Skeletal muscle satellite cell (primary cell): ENCODE data around the gene HABP4.

Source experiments
- H3K27me3 ChIP-seq: 2 replicates; pipeline ENCODE4 v1.7.0; 2013; ENCODE audit warnings: low read length; ENCODE audit not compliant: control insufficient read depth, insufficient read depth
- H3K36me3 ChIP-seq: 2 replicates; pipeline ENCODE4 v1.7.0; 2013; ENCODE audit warnings: mild to moderate bottlenecking, control low read depth, low read length; ENCODE audit not compliant: insufficient read depth
- H3K4me1 ChIP-seq: 2 replicates; pipeline ENCODE4 v1.7.0; 2013; ENCODE audit warnings: low read length; ENCODE audit not compliant: control insufficient read depth, insufficient read depth
- H3K4me2 ChIP-seq: 2 replicates; pipeline ENCODE4 v1.7.0; 2013; ENCODE audit warnings: mild to moderate bottlenecking, low read length
- H3K4me3 ChIP-seq: 2 replicates; pipeline ENCODE4 v1.7.0; 2013; ENCODE audit warnings: low read length
- H3K9ac ChIP-seq: 2 replicates; pipeline ENCODE4 v1.7.0; 2013; ENCODE audit warnings: mild to moderate bottlenecking, low read depth, low read length, moderate library complexity
- H3K9me3 ChIP-seq: replicated peaks from 2 replicates; pipeline ENCODE4 v1.7.0; 2013; ENCODE audit warnings: mild to moderate bottlenecking, control low read depth, low read length

Gene HABP4

GRCh38 chr9:96459268-96460007, 9.5 kb downstream of the HABP4 start:
- H3K4me2 ChIP-seq = no peak overlapping the region
- no peaks in the 10 kb centered on the region for H3K9me3 ChIP-seq
- no peak overlapping the region for H3K9ac ChIP-seq
- H3K27me3 ChIP-seq = no peaks in the 10 kb centered on the region
- H3K4me1 ChIP-seq = no peaks in the 10 kb centered on the region
- H3K36me3 ChIP-seq = peaks cover 6% of the 10 kb centered on the region
- no peak overlapping the region for H3K4me3 ChIP-seq

GRCh38 chr9:96460470-96460869, 10.5 kb downstream of the HABP4 start:
- Histone ChIP-seq H3K4me1 (no peaks in the 10 kb centered on the region), H3K27me3 (no peaks in the 10 kb centered on the region), H3K9me3 (no peaks in the 10 kb centered on the region), H3K9ac (no peak overlapping the region), H3K4me3 (no peak overlapping the region), H3K4me2 (no peak overlapping the region), H3K36me3 (peaks cover 6% of the 10 kb centered on the region)

- no peak overlapping the region for H3K4me2 ChIP-seq
- peaks cover 6% of the 10 kb centered on the region for H3K36me3 ChIP-seq
- no peaks in the 10 kb centered on the region for H3K4me1 ChIP-seq
- H3K9ac ChIP-seq = no peak overlapping the region
- H3K27me3 ChIP-seq = no peaks in the 10 kb centered on the region
- no peaks in the 10 kb centered on the region for H3K9me3 ChIP-seq
- H3K4me3 ChIP-seq = no peak overlapping the region
Observed at GRCh38 chr9:96460882-96461281, 10.9 kb downstream of the HABP4 start.

GRCh38 chr9:96461336-96461735, 11.4 kb downstream of the HABP4 start:
- no peak overlapping the region for H3K4me3 ChIP-seq
- no peaks in the 10 kb centered on the region for H3K27me3 ChIP-seq
- no peak overlapping the region for H3K4me2 ChIP-seq
- peaks cover 6% of the 10 kb centered on the region for H3K36me3 ChIP-seq
- no peaks in the 10 kb centered on the region for H3K4me1 ChIP-seq
- no peak overlapping the region for H3K9ac ChIP-seq
- no peaks in the 10 kb centered on the region for H3K9me3 ChIP-seq

- H3K4me1 ChIP-seq = no peaks in the 10 kb centered on the region
Observed at GRCh38 chr9:96462541-96462940, 12.6 kb downstream of the HABP4 start.

GRCh38 chr9:96464426-96464825, 14.5 kb downstream of the HABP4 start:
- no peaks in the 10 kb centered on the region for H3K27me3 ChIP-seq

More at GRCh38 chr9:96462541-96462940, 12.6 kb downstream of the HABP4 start:
- Histone ChIP-seq H3K27me3 (no peaks in the 10 kb centered on the region), H3K4me3 (no peak overlapping the region), H3K9me3 (no peaks in the 10 kb centered on the region), H3K4me2 (no peak overlapping the region), H3K36me3 (peaks cover 6% of the 10 kb centered on the region), H3K9ac (no peak overlapping the region)

GRCh38 chr9:96467784-96468183, 17.8 kb downstream of the HABP4 start:
- Histone ChIP-seq H3K9ac (no peak overlapping the region), H3K4me1 (no peaks in the 10 kb centered on the region), H3K4me3 (no peak overlapping the region), H3K4me2 (no peak overlapping the region), H3K36me3 (peaks cover 12% of the 10 kb centered on the region), H3K9me3 (no peaks in the 10 kb centered on the region), H3K27me3 (no peaks in the 10 kb centered on the region)

More at GRCh38 chr9:96464426-96464825, 14.5 kb downstream of the HABP4 start:
- H3K36me3 ChIP-seq = peaks cover 3% of the 10 kb centered on the region
- no peak overlapping the region for H3K9ac ChIP-seq
- H3K4me1 ChIP-seq = no peaks in the 10 kb centered on the region
- no peaks in the 10 kb centered on the region for H3K9me3 ChIP-seq
- H3K4me3 ChIP-seq = no peak overlapping the region
- no peak overlapping the region for H3K4me2 ChIP-seq

- peaks cover 30% of the 10 kb centered on the region for H3K36me3 ChIP-seq
- H3K4me1 ChIP-seq = peaks cover 9% of the 10 kb centered on the region
Observed at GRCh38 chr9:96476013-96476412, 26.0 kb downstream of the HABP4 start.

GRCh38 chr9:96476591-96476990, 26.6 kb downstream of the HABP4 start:
- Histone ChIP-seq H3K36me3 (peaks cover 30% of the 10 kb centered on the region), H3K4me2 (no peak overlapping the region), H3K4me3 (no peak overlapping the region), H3K27me3 (no peaks in the 10 kb centered on the region), H3K9ac (no peak overlapping the region), H3K4me1 (peaks cover 9% of the 10 kb centered on the region), H3K9me3 (no peaks in the 10 kb centered on the region)

More at GRCh38 chr9:96476013-96476412, 26.0 kb downstream of the HABP4 start:
- Histone ChIP-seq H3K27me3 (no peaks in the 10 kb centered on the region), H3K4me3 (no peak overlapping the region), H3K9me3 (no peaks in the 10 kb centered on the region), H3K4me2 (no peak overlapping the region), H3K9ac (no peak overlapping the region)

GRCh38 chr9:96478829-96479371, 28.9 kb downstream of the HABP4 start:
- H3K27me3 ChIP-seq = no peaks in the 10 kb centered on the region
- H3K4me3 ChIP-seq = no peak overlapping the region
- H3K9me3 ChIP-seq = no peaks in the 10 kb centered on the region
- H3K4me2 ChIP-seq = no peak overlapping the region
- H3K36me3 ChIP-seq = peaks cover 22% of the 10 kb centered on the region
- no peak overlapping the region for H3K9ac ChIP-seq
- H3K4me1 ChIP-seq = peaks cover 9% of the 10 kb centered on the region

GRCh38 chr9:96480736-96481135, 30.8 kb downstream of the HABP4 start:
- H3K9ac ChIP-seq = no peak overlapping the region
- H3K4me2 ChIP-seq = no peak overlapping the region
- peaks cover 9% of the 10 kb centered on the region for H3K4me1 ChIP-seq
- no peaks in the 10 kb centered on the region for H3K9me3 ChIP-seq
- no peaks in the 10 kb centered on the region for H3K27me3 ChIP-seq
- H3K36me3 ChIP-seq = peaks cover 15% of the 10 kb centered on the region
- no peak overlapping the region for H3K4me3 ChIP-seq

- Histone ChIP-seq H3K4me1 (peaks cover 16% of the 10 kb centered on the region), H3K9ac (no peak overlapping the region), H3K4me2 (no peak overlapping the region), H3K36me3 (peaks cover 11% of the 10 kb centered on the region), H3K4me3 (no peak overlapping the region), H3K9me3 (no peaks in the 10 kb centered on the region), H3K27me3 (no peaks in the 10 kb centered on the region)
Observed at GRCh38 chr9:96482476-96482875, 32.5 kb downstream of the HABP4 start.
